DMS 273 treated with DMSO at 0.1 percent for 48 hours (cell line): ENCODE results near the gene RASGRF2.
"Not testable (repeated sequence)": the region's sequence is repeated elsewhere in the genome, so short reads cannot be mapped to it uniquely, and the experiment has no call there.

ENCODE experiments used
- DNase-seq: peaks from one replicate; lab custom pipeline; 2025; lab: John Stamatoyannopoulos, UW

Gene RASGRF2

GRCh38 chr5:81021486-81021885, 61.3 kb downstream of the RASGRF2 start:
- DNase-seq = no peak

- DNase-seq = no peak
Observed at GRCh38 chr5:81021951-81022687, 62.0 kb downstream of the RASGRF2 start.

- DNase-seq = no peak
Observed at GRCh38 chr5:81022688-81023084, 62.5 kb downstream of the RASGRF2 start.

GRCh38 chr5:81023261-81023970, 63.3 kb downstream of the RASGRF2 start:
- no peak for DNase-seq

GRCh38 chr5:81027481-81028058, 67.4 kb downstream of the RASGRF2 start:
- no peak for DNase-seq

- not testable (repeated sequence) for DNase-seq
Observed at GRCh38 chr5:81028888-81029287, 68.7 kb downstream of the RASGRF2 start.

GRCh38 chr5:81029736-81030135, 69.6 kb downstream of the RASGRF2 start:
- DNase-seq = not testable (repeated sequence)

- DNase-seq = not testable (repeated sequence)
Observed at GRCh38 chr5:81030236-81031034, 70.3 kb downstream of the RASGRF2 start.

- DNase-seq = no peak
Observed at GRCh38 chr5:81035522-81035921, 75.4 kb downstream of the RASGRF2 start.

- DNase-seq = no peak
Observed at GRCh38 chr5:81038495-81038894, 78.3 kb downstream of the RASGRF2 start.

GRCh38 chr5:81044868-81045267, 84.7 kb downstream of the RASGRF2 start:
- no peak for DNase-seq

- no peak for DNase-seq
Observed at GRCh38 chr5:81045389-81045807, 85.2 kb downstream of the RASGRF2 start.

- DNase-seq = no peak
Observed at GRCh38 chr5:81046041-81046440, 85.9 kb downstream of the RASGRF2 start.

- no peak for DNase-seq
Observed at GRCh38 chr5:81052325-81052724, 92.2 kb downstream of the RASGRF2 start.

GRCh38 chr5:81053282-81053681, 93.1 kb downstream of the RASGRF2 start:
- DNase-seq = not testable (repeated sequence)

GRCh38 chr5:81058121-81058520, 98.0 kb downstream of the RASGRF2 start:
- no peak for DNase-seq

- no peak for DNase-seq
Observed at GRCh38 chr5:81065492-81065891, 105.3 kb downstream of the RASGRF2 start.

- no peak for DNase-seq
Observed at GRCh38 chr5:81066102-81066501, 105.9 kb downstream of the RASGRF2 start.

- DNase-seq = no peak
Observed at GRCh38 chr5:81067406-81067805, 107.2 kb downstream of the RASGRF2 start.

- no peak for DNase-seq
Observed at GRCh38 chr5:81068063-81068462, 107.9 kb downstream of the RASGRF2 start.

- DNase-seq = no peak
Observed at GRCh38 chr5:81068635-81069034, 108.5 kb downstream of the RASGRF2 start.

- DNase-seq = no peak
Observed at GRCh38 chr5:81069990-81070389, 109.8 kb downstream of the RASGRF2 start.
